Measurements from ENCODE around the gene UBE2F.

The UBE2F gene

DNA sequence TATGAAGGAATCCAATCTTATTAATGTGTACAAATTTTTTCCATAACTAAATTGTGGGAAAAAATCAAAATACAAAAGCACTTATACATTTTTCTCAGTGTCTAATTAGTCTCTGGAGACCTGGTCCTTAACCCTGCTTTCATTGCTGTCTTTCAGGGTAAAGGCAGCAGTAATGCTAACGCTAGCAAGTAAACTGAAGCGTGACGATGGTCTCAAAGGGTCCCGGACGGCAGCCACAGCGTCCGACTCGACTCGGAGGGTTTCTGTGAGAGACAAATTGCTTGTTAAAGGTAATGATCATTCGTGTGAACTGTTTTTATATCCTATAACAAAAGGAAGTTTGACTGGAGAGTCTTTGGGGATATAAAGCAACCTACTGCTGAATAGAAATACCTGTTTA, 6.1 kb downstream of the UBE2F start:
- TF ChIP-seq, protein P1, sequence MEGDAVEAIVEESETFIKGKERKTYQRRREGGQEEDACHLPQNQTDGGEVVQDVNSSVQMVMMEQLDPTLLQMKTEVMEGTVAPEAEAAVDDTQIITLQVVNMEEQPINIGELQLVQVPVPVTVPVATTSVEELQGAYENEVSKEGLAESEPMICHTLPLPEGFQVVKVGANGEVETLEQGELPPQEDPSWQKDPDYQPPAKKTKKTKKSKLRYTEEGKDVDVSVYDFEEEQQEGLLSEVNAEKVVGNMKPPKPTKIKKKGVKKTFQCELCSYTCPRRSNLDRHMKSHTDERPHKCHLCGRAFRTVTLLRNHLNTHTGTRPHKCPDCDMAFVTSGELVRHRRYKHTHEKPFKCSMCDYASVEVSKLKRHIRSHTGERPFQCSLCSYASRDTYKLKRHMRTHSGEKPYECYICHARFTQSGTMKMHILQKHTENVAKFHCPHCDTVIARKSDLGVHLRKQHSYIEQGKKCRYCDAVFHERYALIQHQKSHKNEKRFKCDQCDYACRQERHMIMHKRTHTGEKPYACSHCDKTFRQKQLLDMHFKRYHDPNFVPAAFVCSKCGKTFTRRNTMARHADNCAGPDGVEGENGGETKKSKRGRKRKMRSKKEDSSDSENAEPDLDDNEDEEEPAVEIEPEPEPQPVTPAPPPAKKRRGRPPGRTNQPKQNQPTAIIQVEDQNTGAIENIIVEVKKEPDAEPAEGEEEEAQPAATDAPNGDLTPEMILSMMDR (IDR thresholded peaks at IDR 0.05; ENCODE audit: low read depth, low read length): no peak
- no peak for TF ChIP-seq EZH2phosphoT487 (IDR thresholded peaks at IDR 0.05; ENCODE audit: low read depth)
- Histone ChIP-seq H3K9me3 (ENCODE audit: insufficient read depth, low read length) (no peaks in the 10 kb centered on the region), H3K27ac (ENCODE audit: low read length) (no peak overlapping the region), H4K20me1 (ENCODE audit: insufficient read depth, low read length) (peaks cover 11% of the 10 kb centered on the region), H3K4me3 (ENCODE audit: low read length) (no peak overlapping the region), H3K4me1 (ENCODE audit: low read length) (peaks cover 13% of the 10 kb centered on the region), H3K79me2 (ENCODE audit: low read length) (peaks cover 49% of the 10 kb centered on the region), H3K4me2 (ENCODE audit: low read length) (no peak overlapping the region), H3K27me3 (ENCODE audit: low read depth, low read length) (no peaks in the 10 kb centered on the region), H3K9ac (ENCODE audit: low read length) (no peak overlapping the region), H2AFZ (ENCODE audit: low read depth, low read length) (no peak overlapping the region), H3K36me3 (replicated peaks; ENCODE audit: low read depth, low read length) (no peaks in the 10 kb centered on the region)

DNA sequence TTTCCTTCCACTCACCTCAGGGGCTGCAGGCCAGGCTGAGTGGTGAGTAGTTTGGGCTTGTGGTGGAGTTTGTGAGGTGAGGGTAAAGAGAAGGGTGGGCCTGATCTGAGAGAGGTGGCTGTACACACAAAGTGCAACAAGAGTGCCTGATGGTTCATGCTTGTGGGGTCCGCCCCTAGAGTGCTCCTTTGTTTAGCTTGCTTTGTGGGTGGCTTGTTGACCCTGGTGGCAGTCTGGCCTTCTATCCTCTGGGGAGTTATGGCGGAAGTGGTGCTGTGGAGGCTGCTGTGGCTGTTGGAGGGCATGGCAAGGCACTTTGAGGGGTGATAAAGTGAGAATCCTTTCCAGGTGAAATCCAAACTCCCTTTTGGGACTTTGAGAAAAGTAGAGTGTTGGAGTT, 10.6 kb downstream of the UBE2F start:
- Histone ChIP-seq H2AFZ (ENCODE audit: low read depth, low read length) (no peak overlapping the region), H3K4me3 (ENCODE audit: low read length) (no peak overlapping the region), H3K4me1 (ENCODE audit: low read length) (no peaks in the 10 kb centered on the region), H3K9me3 (ENCODE audit: insufficient read depth, low read length) (no peaks in the 10 kb centered on the region), H3K4me2 (ENCODE audit: low read length) (no peak overlapping the region), H4K20me1 (ENCODE audit: insufficient read depth, low read length) (no peaks in the 10 kb centered on the region), H3K27ac (ENCODE audit: low read length) (no peak overlapping the region), H3K79me2 (ENCODE audit: low read length) (peaks cover 9% of the 10 kb centered on the region; the same call in 1 of the 2 replicates), H3K36me3 (replicated peaks; ENCODE audit: low read depth, low read length) (no peaks in the 10 kb centered on the region), H3K9ac (ENCODE audit: low read length) (no peak overlapping the region), H3K27me3 (ENCODE audit: low read depth, low read length) (no peaks in the 10 kb centered on the region)
- TF ChIP-seq, protein P1 (IDR thresholded peaks at IDR 0.05; ENCODE audit: low read depth, low read length): no peak
- no peak for TF ChIP-seq EZH2phosphoT487 (IDR thresholded peaks at IDR 0.05; ENCODE audit: low read depth)

DNA sequence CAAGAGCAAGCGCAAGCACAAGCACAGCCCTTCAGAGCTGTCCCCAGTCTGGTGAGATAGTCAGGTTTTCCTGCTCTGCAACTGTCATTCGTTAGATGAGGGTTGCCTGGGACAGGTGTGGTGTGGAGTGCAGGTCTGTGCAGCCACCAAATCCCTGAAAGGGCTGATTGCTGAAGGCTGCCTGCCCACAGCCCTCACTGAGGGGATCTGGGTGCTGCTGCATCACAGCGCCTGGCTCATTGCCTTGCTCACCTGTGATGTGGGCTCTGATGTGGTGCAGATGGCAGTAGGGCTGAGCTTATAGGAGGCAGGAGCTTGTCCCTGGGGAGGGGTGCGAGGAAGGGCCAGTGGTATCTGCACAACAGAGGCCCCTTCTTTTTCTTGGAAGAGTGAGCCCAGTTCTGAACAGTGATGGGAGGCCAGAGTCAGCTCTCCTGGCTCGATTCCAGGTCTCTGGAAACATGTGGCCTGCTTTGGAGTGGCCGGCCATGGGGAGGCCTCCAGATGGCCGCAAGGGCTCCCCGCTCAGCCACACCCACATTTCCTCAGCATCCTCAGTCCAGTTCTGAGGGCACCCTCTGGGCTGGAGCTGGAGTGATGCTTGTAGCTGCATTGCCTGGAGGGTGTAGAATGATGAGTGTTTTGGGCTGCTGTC, 11.4 kb downstream of the UBE2F start:
- 0 out of 2 replicates have a peak, but pooled peaks cover 4% of the 10 kb centered on the region for H3K79me2 ChIP-seq (ENCODE audit: low read length)
- no peaks in the 10 kb centered on the region for H3K4me1 ChIP-seq (ENCODE audit: low read length)

DNA sequence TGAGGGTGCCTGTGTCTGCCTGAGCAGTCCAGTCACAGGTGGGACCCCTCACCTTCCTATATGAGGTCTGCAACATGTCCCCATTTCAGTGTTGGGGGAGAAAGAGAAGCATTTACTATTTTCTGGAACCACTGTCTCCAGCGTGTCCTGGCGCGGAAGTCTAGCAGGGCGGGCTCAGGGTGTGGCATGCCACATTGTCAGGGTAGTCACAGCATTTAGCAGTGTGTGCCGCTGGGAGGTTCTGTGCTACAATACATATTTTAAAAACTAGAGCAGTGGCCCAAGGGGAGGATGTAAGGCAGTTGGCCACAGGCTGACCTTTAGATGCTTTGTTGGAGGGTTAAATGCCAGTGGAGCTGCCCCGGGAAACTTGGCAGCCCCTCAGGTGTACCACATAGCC, 12.5 kb downstream of the UBE2F start:
- Histone ChIP-seq H4K20me1 (ENCODE audit: insufficient read depth, low read length) (no peaks in the 10 kb centered on the region), H3K9me3 (ENCODE audit: insufficient read depth, low read length) (no peaks in the 10 kb centered on the region)

More for the DNA sequence above, 11.4 kb downstream of the UBE2F start:
- no peak overlapping the region for H3K9ac ChIP-seq (ENCODE audit: low read length)
- H3K9me3 ChIP-seq (ENCODE audit: insufficient read depth, low read length): no peaks in the 10 kb centered on the region
- H3K27me3 ChIP-seq (ENCODE audit: low read depth, low read length): no peaks in the 10 kb centered on the region
- no peak overlapping the region for H3K27ac ChIP-seq (ENCODE audit: low read length)
- H3K4me2 ChIP-seq (ENCODE audit: low read length): no peak overlapping the region
- no peak overlapping the region for H2AFZ ChIP-seq (ENCODE audit: low read depth, low read length)
- no peaks in the 10 kb centered on the region for H4K20me1 ChIP-seq (ENCODE audit: insufficient read depth, low read length)
- H3K4me3 ChIP-seq (ENCODE audit: low read length): no peak overlapping the region
- no peaks in the 10 kb centered on the region for H3K36me3 ChIP-seq (replicated peaks; ENCODE audit: low read depth, low read length)
- TF ChIP-seq, protein P1 (IDR thresholded peaks at IDR 0.05; ENCODE audit: low read depth, low read length): no peak
- TF ChIP-seq EZH2phosphoT487 (IDR thresholded peaks at IDR 0.05; ENCODE audit: low read depth): no peak

More for the DNA sequence above, 12.5 kb downstream of the UBE2F start:
- Histone ChIP-seq H3K79me2 (ENCODE audit: low read length) (no peaks in the 10 kb centered on the region), H3K9ac (ENCODE audit: low read length) (no peak overlapping the region), H3K27me3 (ENCODE audit: low read depth, low read length) (no peaks in the 10 kb centered on the region), H3K27ac (ENCODE audit: low read length) (no peak overlapping the region), H3K4me1 (ENCODE audit: low read length) (no peaks in the 10 kb centered on the region), H3K36me3 (replicated peaks; ENCODE audit: low read depth, low read length) (no peaks in the 10 kb centered on the region), H3K4me3 (ENCODE audit: low read length) (no peak overlapping the region), H3K4me2 (ENCODE audit: low read length) (no peak overlapping the region), H2AFZ (ENCODE audit: low read depth, low read length) (no peak overlapping the region)
- no peak for TF ChIP-seq EZH2phosphoT487 (IDR thresholded peaks at IDR 0.05; ENCODE audit: low read depth)
- TF ChIP-seq, protein P1 (IDR thresholded peaks at IDR 0.05; ENCODE audit: low read depth, low read length): no peak
